Measurements from ENCODE around the gene LMF1. TPM values are rescaled to one million over a fixed set of nuclear protein-coding genes. Genes with fewer than 3 reads are reported as not detected.

Gene LMF1
- total and polyA plus RNA-seq, 2 of the 13 experiments (the other 11 are each of a cell fraction or from before 2014, with no cell fraction given): 6.8 to 8.5 TPM

DNA sequence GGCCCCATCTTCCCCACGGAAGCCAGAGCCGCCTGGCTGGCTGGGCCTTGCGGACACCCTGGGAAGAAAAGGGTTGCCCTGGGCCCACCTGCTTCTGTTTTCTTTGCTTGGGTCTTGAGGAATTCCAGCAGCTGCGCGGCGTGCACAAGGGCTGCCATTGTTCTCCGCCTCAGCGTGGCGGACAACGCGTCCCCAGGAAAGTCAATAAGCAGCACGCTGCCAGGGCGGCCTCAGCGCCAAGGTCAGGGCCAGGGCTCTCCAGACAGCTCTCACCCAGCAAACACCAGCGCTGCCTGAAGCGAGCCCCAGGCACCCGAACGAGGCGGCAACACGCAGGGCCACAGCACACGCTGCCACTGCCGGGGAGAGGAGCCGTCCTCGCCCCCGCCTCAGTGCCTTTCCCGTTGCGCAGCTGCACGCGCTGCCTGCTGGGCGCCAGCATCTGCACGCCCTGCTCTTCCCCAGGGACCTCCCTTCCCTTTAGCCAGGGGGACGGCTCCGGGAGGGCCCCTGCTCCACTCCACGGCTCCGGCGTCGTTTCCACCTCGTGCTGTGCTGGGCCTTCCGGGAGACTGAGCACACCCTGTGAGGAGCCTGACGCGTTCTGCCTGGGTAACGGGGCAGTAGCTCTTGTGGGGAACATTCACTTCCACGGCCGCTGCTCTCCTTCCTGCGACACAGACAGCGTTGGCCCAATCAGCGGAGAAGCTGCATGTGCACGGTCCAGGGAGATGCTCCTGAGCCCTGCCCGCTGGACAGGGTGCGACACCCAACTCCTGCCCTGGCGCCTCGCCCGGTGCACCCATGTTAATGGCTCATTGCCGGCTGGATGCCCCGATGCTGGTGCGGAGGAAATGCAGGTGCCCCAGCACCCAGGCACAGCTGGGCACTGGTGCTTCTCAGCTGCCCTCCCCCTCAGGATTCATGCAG, 57.8 kb downstream of the LMF1 start (continued):
- TF ChIP-seq, protein P1, sequence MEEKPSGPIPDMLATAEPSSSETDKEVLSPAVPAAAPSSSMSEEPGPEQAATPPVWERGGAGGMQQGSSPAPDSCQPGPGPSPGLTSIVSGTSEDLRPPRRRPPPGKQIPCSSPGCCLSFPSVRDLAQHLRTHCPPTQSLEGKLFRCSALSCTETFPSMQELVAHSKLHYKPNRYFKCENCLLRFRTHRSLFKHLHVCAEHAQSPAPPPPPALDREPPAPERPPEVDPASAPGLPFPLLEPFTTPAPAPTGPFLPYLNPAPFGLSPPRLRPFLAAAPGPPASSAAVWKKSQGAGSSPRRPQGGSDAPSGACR (CRISPR knock-in tag; IDR thresholded peaks at IDR 0.05): peak; percentile 80
- TF ChIP-seq SIX4 (CRISPR knock-in tag; IDR thresholded peaks at IDR 0.05) (no peak; the same call in 1 of the 2 replicates), MEIS1 (CRISPR knock-in tag; IDR thresholded peaks at IDR 0.05; ENCODE audit: borderline replicate concordance) (no peak), SIN3B (IDR thresholded peaks at IDR 0.05; ENCODE audit: low read length) (no peak), EP300 (IDR thresholded peaks at IDR 0.05; ENCODE audit: low read depth in 2 of 2, low read length in 2 of 2) (peak; percentile 49 to 56; a peak in 2 of 4 replicates), EP300 (CRISPR knock-in tag; IDR thresholded peaks at IDR 0.05; ENCODE audit: borderline replicate concordance) (peak; percentile 83), CHD2 (IDR thresholded peaks at IDR 0.05; ENCODE audit: low read depth, low read length) (no peak), NKX3-1 (CRISPR knock-in tag; IDR thresholded peaks at IDR 0.05) (no peak), SP4 (CRISPR knock-in tag; IDR thresholded peaks at IDR 0.05) (peak; percentile 66; the same call in 1 of the 2 replicates), RFX5 (IDR thresholded peaks at IDR 0.05; ENCODE audit: low read depth, low read length) (no peak), SMARCE1 (IDR thresholded peaks at IDR 0.05; ENCODE audit: borderline replicate concordance) (no peak), TCF7 (IDR thresholded peaks at IDR 0.05; ENCODE audit: low read depth) (no peak), ZFP90 (CRISPR knock-in tag; IDR thresholded peaks at IDR 0.05; ENCODE audit: borderline replicate concordance) (no peak), PRMT3 (CRISPR knock-in tag; IDR thresholded peaks at IDR 0.05; ENCODE audit: borderline replicate concordance, low read depth) (no peak; the same call in 1 of the 2 replicates), PHB2 (IDR thresholded peaks at IDR 0.05; ENCODE audit: partially characterized antibody) (no peak), AGO2 (optimal IDR thresholded peaks at IDR 0.05; ENCODE audit: low read depth, low read length) (peak; percentile 16), JDP2 (CRISPR knock-in tag; IDR thresholded peaks at IDR 0.05; ENCODE audit: borderline replicate concordance) (no peak; the same call in 1 of the 2 replicates), ZKSCAN8 (CRISPR knock-in tag; IDR thresholded peaks at IDR 0.05; ENCODE audit: borderline replicate concordance) (peak; percentile 64; the same call in 1 of the 2 replicates), SMC3 (IDR thresholded peaks at IDR 0.05; ENCODE audit: low read length) (no peak), ZSCAN31 (CRISPR knock-in tag; IDR thresholded peaks at IDR 0.05; ENCODE audit: low read depth) (0 out of 2 replicates have a peak, but pooled peaks have one; percentile 13), MYC (CRISPR knock-in tag; IDR thresholded peaks at IDR 0.05; ENCODE audit: borderline replicate concordance) (peak; percentile 94)
- TF ChIP-seq, protein P2, sequence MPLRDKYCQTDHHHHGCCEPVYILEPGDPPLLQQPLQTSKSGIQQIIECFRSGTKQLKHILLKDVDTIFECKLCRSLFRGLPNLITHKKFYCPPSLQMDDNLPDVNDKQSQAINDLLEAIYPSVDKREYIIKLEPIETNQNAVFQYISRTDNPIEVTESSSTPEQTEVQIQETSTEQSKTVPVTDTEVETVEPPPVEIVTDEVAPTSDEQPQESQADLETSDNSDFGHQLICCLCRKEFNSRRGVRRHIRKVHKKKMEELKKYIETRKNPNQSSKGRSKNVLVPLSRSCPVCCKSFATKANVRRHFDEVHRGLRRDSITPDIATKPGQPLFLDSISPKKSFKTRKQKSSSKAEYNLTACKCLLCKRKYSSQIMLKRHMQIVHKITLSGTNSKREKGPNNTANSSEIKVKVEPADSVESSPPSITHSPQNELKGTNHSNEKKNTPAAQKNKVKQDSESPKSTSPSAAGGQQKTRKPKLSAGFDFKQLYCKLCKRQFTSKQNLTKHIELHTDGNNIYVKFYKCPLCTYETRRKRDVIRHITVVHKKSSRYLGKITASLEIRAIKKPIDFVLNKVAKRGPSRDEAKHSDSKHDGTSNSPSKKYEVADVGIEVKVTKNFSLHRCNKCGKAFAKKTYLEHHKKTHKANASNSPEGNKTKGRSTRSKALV (CRISPR knock-in tag; IDR thresholded peaks at IDR 0.05): peak; percentile 66; the same call in 1 of the 2 replicates
- TF ChIP-seq, protein P3, sequence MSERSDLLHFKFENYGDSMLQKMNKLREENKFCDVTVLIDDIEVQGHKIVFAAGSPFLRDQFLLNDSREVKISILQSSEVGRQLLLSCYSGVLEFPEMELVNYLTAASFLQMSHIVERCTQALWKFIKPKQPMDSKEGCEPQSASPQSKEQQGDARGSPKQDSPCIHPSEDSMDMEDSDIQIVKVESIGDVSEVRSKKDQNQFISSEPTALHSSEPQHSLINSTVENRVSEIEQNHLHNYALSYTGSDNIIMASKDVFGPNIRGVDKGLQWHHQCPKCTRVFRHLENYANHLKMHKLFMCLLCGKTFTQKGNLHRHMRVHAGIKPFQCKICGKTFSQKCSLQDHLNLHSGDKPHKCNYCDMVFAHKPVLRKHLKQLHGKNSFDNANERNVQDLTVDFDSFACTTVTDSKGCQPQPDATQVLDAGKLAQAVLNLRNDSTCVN (CRISPR knock-in tag; IDR thresholded peaks at IDR 0.05; ENCODE audit: borderline replicate concordance): peak; percentile 41; the same call in 1 of the 2 replicates
- TF ChIP-seq, protein P4, sequence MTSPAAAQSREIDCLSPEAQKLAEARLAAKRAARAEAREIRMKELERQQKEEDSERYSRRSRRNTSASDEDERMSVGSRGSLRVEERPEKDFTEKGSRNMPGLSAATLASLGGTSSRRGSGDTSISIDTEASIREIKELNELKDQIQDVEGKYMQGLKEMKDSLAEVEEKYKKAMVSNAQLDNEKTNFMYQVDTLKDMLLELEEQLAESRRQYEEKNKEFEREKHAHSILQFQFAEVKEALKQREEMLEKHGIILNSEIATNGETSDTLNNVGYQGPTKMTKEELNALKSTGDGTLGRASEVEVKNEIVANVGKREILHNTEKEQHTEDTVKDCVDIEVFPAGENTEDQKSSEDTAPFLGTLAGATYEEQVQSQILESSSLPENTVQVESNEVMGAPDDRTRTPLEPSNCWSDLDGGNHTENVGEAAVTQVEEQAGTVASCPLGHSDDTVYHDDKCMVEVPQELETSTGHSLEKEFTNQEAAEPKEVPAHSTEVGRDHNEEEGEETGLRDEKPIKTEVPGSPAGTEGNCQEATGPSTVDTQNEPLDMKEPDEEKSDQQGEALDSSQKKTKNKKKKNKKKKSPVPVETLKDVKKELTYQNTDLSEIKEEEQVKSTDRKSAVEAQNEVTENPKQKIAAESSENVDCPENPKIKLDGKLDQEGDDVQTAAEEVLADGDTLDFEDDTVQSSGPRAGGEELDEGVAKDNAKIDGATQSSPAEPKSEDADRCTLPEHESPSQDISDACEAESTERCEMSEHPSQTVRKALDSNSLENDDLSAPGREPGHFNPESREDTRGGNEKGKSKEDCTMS (CRISPR knock-in tag; conservative IDR thresholded peaks at IDR 0.05): no peak

All from HepG2 (cell line).